ENCODE data around the gene CRABP2. TPM values are rescaled to one million over a fixed set of nuclear protein-coding genes. Genes with fewer than 3 reads are reported as not detected.

CRABP2 gene
- total and polyA plus RNA-seq, 2 of the 13 experiments (the other 11 are each of a cell fraction or from before 2014, with no cell fraction given), result 0.40 to 0.60 TPM

- TF ChIP-seq, protein P1, sequence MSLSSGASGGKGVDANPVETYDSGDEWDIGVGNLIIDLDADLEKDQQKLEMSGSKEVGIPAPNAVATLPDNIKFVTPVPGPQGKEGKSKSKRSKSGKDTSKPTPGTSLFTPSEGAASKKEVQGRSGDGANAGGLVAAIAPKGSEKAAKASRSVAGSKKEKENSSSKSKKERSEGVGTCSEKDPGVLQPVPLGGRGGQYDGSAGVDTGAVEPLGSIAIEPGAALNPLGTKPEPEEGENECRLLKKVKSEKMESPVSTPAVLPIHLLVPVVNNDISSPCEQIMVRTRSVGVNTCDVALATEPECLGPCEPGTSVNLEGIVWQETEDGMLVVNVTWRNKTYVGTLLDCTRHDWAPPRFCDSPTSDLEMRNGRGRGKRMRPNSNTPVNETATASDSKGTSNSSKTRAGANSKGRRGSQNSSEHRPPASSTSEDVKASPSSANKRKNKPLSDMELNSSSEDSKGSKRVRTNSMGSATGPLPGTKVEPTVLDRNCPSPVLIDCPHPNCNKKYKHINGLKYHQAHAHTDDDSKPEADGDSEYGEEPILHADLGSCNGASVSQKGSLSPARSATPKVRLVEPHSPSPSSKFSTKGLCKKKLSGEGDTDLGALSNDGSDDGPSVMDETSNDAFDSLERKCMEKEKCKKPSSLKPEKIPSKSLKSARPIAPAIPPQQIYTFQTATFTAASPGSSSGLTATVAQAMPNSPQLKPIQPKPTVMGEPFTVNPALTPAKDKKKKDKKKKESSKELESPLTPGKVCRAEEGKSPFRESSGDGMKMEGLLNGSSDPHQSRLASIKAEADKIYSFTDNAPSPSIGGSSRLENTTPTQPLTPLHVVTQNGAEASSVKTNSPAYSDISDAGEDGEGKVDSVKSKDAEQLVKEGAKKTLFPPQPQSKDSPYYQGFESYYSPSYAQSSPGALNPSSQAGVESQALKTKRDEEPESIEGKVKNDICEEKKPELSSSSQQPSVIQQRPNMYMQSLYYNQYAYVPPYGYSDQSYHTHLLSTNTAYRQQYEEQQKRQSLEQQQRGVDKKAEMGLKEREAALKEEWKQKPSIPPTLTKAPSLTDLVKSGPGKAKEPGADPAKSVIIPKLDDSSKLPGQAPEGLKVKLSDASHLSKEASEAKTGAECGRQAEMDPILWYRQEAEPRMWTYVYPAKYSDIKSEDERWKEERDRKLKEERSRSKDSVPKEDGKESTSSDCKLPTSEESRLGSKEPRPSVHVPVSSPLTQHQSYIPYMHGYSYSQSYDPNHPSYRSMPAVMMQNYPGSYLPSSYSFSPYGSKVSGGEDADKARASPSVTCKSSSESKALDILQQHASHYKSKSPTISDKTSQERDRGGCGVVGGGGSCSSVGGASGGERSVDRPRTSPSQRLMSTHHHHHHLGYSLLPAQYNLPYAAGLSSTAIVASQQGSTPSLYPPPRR (CRISPR knock-in tag; IDR thresholded peaks at IDR 0.05; ENCODE audit: borderline replicate concordance), result peak; percentile 58; the same call in 1 of the 2 replicates
- TF ChIP-seq ZNF121 (CRISPR knock-in tag; IDR thresholded peaks at IDR 0.05), result 0 out of 2 replicates have a peak, but pooled peaks have one; percentile 44
- peak; percentile 97 for TF ChIP-seq RAD21 (CRISPR knock-in tag; IDR thresholded peaks at IDR 0.05)
- TF ChIP-seq ZNF274 (CRISPR knock-in tag; IDR thresholded peaks at IDR 0.05), result no peak
- TF ChIP-seq KLF15 (CRISPR knock-in tag; IDR thresholded peaks at IDR 0.05; ENCODE audit: borderline replicate concordance), result no peak
- TF ChIP-seq TAF1 (CRISPR knock-in tag; IDR thresholded peaks at IDR 0.05), result peak; percentile 73
- no peak for TF ChIP-seq ZNF234 (CRISPR knock-in tag; conservative IDR thresholded peaks at IDR 0.05)
- TF ChIP-seq, protein P2, sequence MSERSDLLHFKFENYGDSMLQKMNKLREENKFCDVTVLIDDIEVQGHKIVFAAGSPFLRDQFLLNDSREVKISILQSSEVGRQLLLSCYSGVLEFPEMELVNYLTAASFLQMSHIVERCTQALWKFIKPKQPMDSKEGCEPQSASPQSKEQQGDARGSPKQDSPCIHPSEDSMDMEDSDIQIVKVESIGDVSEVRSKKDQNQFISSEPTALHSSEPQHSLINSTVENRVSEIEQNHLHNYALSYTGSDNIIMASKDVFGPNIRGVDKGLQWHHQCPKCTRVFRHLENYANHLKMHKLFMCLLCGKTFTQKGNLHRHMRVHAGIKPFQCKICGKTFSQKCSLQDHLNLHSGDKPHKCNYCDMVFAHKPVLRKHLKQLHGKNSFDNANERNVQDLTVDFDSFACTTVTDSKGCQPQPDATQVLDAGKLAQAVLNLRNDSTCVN (CRISPR knock-in tag; IDR thresholded peaks at IDR 0.05; ENCODE audit: borderline replicate concordance), result peak; percentile 37; the same call in 1 of the 2 replicates
- no peak for TF ChIP-seq ZNF468 (CRISPR knock-in tag; IDR thresholded peaks at IDR 0.05)
- no peak for TF ChIP-seq NFAT5 (CRISPR knock-in tag; IDR thresholded peaks at IDR 0.05)
- peak; percentile 84 for TF ChIP-seq ZNF746 (CRISPR knock-in tag; IDR thresholded peaks at IDR 0.05)
- peak; percentile 14; the same call in 1 of the 2 replicates for TF ChIP-seq ZZZ3 (CRISPR knock-in tag; IDR thresholded peaks at IDR 0.05; ENCODE audit: borderline replicate concordance)
- TF ChIP-seq, protein P3, sequence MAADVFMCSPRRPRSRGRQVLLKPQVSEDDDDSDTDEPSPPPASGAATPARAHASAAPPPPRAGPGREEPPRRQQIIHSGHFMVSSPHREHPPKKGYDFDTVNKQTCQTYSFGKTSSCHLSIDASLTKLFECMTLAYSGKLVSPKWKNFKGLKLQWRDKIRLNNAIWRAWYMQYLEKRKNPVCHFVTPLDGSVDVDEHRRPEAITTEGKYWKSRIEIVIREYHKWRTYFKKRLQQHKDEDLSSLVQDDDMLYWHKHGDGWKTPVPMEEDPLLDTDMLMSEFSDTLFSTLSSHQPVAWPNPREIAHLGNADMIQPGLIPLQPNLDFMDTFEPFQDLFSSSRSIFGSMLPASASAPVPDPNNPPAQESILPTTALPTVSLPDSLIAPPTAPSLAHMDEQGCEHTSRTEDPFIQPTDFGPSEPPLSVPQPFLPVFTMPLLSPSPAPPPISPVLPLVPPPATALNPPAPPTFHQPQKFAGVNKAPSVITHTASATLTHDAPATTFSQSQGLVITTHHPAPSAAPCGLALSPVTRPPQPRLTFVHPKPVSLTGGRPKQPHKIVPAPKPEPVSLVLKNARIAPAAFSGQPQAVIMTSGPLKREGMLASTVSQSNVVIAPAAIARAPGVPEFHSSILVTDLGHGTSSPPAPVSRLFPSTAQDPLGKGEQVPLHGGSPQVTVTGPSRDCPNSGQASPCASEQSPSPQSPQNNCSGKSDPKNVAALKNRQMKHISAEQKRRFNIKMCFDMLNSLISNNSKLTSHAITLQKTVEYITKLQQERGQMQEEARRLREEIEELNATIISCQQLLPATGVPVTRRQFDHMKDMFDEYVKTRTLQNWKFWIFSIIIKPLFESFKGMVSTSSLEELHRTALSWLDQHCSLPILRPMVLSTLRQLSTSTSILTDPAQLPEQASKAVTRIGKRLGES (CRISPR knock-in tag; IDR thresholded peaks at IDR 0.05; ENCODE audit: borderline replicate concordance), result no peak
- TF ChIP-seq FOXM1 (CRISPR knock-in tag; IDR thresholded peaks at IDR 0.05), result no peak
Measured at GRCh38 chr1:156659988-156660751, 45.2 kb downstream of the CRABP2 start (continued).
